ENCODE results near the gene CD59.

DNA sequence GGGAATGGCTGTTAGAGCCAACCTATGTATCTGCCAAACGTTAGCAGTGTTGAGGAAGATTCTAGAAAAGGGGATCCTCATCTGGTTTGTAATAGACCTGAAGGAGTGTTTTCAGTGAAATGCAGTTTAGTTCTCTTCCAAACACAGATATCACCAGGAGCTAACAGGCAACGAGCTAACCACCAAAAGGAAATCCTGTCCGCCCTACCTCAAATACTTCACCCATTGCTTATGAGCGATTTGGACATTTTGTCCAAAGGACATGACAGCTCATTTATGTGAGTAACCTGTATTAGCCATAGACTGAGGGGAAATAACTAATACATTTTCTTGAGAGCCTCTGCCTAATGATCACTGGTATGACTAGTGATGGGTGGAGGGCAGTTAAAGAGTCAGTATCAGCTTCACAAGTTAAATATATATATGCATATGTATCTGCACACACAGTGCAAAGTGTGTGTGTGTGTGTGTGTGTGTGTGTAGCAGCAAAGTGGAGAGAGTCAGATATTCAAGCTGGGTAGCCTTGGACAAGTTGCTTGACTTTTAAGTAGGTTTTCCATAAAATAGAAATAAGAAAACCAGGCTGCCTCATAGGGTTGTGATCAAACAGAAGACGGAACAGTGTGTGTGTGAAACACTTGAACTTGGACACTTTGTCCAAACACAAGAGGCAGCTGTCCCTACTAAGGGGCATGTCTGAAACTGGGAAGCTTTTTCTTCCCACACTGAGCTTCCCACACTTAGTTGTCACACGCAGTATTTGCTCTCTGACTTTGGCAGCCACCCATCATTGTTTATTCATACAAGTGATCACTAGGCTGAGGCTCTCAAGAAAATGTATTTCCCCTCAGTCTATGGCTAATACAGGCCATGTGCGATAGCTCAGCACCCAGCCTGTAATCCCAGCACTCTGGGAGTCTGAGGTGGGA is 34.7 kb downstream of the CD59 start:
- TF ChIP-seq, protein P1, sequence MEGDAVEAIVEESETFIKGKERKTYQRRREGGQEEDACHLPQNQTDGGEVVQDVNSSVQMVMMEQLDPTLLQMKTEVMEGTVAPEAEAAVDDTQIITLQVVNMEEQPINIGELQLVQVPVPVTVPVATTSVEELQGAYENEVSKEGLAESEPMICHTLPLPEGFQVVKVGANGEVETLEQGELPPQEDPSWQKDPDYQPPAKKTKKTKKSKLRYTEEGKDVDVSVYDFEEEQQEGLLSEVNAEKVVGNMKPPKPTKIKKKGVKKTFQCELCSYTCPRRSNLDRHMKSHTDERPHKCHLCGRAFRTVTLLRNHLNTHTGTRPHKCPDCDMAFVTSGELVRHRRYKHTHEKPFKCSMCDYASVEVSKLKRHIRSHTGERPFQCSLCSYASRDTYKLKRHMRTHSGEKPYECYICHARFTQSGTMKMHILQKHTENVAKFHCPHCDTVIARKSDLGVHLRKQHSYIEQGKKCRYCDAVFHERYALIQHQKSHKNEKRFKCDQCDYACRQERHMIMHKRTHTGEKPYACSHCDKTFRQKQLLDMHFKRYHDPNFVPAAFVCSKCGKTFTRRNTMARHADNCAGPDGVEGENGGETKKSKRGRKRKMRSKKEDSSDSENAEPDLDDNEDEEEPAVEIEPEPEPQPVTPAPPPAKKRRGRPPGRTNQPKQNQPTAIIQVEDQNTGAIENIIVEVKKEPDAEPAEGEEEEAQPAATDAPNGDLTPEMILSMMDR (IDR thresholded peaks at IDR 0.05) = peak in 1 of 3 donors; percentile 9
- no peak for TF ChIP-seq POLR2A (IDR thresholded peaks at IDR 0.05)
